WTC11 (cell line): Measurements from ENCODE around the gene MRPS11. TPM values are rescaled to one million over a fixed set of nuclear protein-coding genes. Genes with fewer than 3 reads are reported as not detected.
A peak's percentile ranks its signal among the peaks of the same experiment; 100 is the strongest.

Source experiments
- ATAC-seq: fragments of 200-7000 bp; cut with Tn5 transposase; 2 replicates; pipeline ENCODE4 v1.10.0; 2021; ENCODE audit warnings: mild to moderate bottlenecking, moderate library complexity
- CTCF ChIA-PET: fragments of 300-600 bp; sonication (Branson Sonifier 250); formaldehyde crosslinking; loops from one replicate; lab custom pipeline; 2021; ENCODE audit warnings: antibody characterized with exemption; lab: Charles Lee
- POLR2A ChIA-PET: fragments of 350-600 bp; sonication (Branson Sonifier 250); formaldehyde crosslinking; loops from one replicate; lab custom pipeline; 2021; ENCODE audit warnings: antibody characterized with exemption; lab: Charles Lee
- DNase-seq: peaks from one replicate; pipeline ENCODE4 v3.0.0; 2021; ENCODE audit warnings: low spot score
- H3K27ac Mint-ChIP-seq: 2 replicates; pipeline ENCODE4 v1.8.0; 2021; ENCODE audit warnings: mixed read lengths
- H3K27me3 Mint-ChIP-seq: 2 replicates; pipeline ENCODE4 v1.8.0; 2021; ENCODE audit warnings: low read depth, mild to moderate bottlenecking, moderate library complexity, mixed read lengths
- H3K36me3 Mint-ChIP-seq: 2 replicates; pipeline ENCODE4 v1.8.0; 2021; ENCODE audit warnings: mixed read lengths
- H3K4me1 Mint-ChIP-seq: 2 replicates; pipeline ENCODE4 v1.8.0; 2022; ENCODE audit warnings: mixed read lengths
- H3K4me3 Mint-ChIP-seq: 2 replicates; pipeline ENCODE4 v1.8.0; 2021; ENCODE audit warnings: mild to moderate bottlenecking, moderate library complexity, mixed read lengths
- H3K9me3 Mint-ChIP-seq: 2 replicates; pipeline ENCODE4 v1.8.0; 2021; ENCODE audit warnings: mixed read lengths
- CREB1 ChIP-seq: sonication (generic); formaldehyde crosslinking; IDR thresholded peaks from 2 replicates; pipeline ENCODE4 v1.8.0; 2023; ENCODE audit warnings: mild to moderate bottlenecking, missing genetic modification reagents
- EMX1 ChIP-seq: fragments of 250-450 bp; sonication (Bioruptor Pico); IDR thresholded peaks from 2 replicates; pipeline ENCODE4 v1.8.0; 2021; ENCODE audit warnings: mild to moderate bottlenecking
- FOXK1 ChIP-seq: sonication (generic); formaldehyde crosslinking; IDR thresholded peaks from 2 replicates; pipeline ENCODE4 v1.8.0; 2022; ENCODE audit warnings: mild to moderate bottlenecking, moderate library complexity, missing genetic modification reagents
- FOXP1 ChIP-seq: sonication (generic); formaldehyde crosslinking; IDR thresholded peaks from 2 replicates; pipeline ENCODE4 v1.8.0; 2022; ENCODE audit warnings: missing genetic modification reagents, mild to moderate bottlenecking, moderate library complexity, borderline replicate concordance
- GABPB1 ChIP-seq: sonication (generic); formaldehyde crosslinking; IDR thresholded peaks from 2 replicates; pipeline ENCODE4 v1.8.1; 2023; ENCODE audit warnings: mild to moderate bottlenecking, missing genetic modification reagents
- GTF2I ChIP-seq: fragments of 250-450 bp; sonication (Bioruptor Pico); conservative IDR thresholded peaks from 2 replicates; pipeline ENCODE4 v1.4.0; 2021; ENCODE audit warnings: mild to moderate bottlenecking
- IRF2 ChIP-seq: sonication (generic); formaldehyde crosslinking; IDR thresholded peaks from 2 replicates; pipeline ENCODE4 v1.8.0; 2022; ENCODE audit warnings: low read depth, missing genetic modification reagents, borderline replicate concordance
- JAZF1 ChIP-seq: fragments of 250-450 bp; sonication (Bioruptor Pico); IDR thresholded peaks from 2 replicates; pipeline ENCODE4 v1.9.0; 2021; ENCODE audit warnings: moderate library complexity, mild to moderate bottlenecking, inconsistent platforms
- NFE2L1 ChIP-seq: sonication (generic); formaldehyde crosslinking; IDR thresholded peaks from 2 replicates; pipeline ENCODE4 v1.8.1; 2023; ENCODE audit warnings: missing genetic modification reagents
- NR2C2 ChIP-seq: sonication (generic); formaldehyde crosslinking; IDR thresholded peaks from 2 replicates; pipeline ENCODE4 v1.8.0; 2022; ENCODE audit warnings: mild to moderate bottlenecking, missing genetic modification reagents
- OVOL2 ChIP-seq: fragments of 250-450 bp; sonication (Bioruptor Pico); IDR thresholded peaks from 2 replicates; pipeline ENCODE4 v1.9.0; 2021; ENCODE audit warnings: mild to moderate bottlenecking, borderline replicate concordance
- SOX15 ChIP-seq: fragments of 250-450 bp; sonication (Bioruptor Pico); IDR thresholded peaks from 2 replicates; pipeline ENCODE4 v1.9.0; 2021; ENCODE audit warnings: mild to moderate bottlenecking
- ZNF396 ChIP-seq: fragments of 250-450 bp; sonication (Bioruptor Pico); IDR thresholded peaks from 2 replicates; pipeline ENCODE4 v1.8.0; 2021; ENCODE audit warnings: mild to moderate bottlenecking, moderate library complexity, borderline replicate concordance
- ZNF416 ChIP-seq: fragments of 250-450 bp; sonication (Bioruptor Pico); IDR thresholded peaks from 2 replicates; pipeline ENCODE4 v1.9.0; 2021; ENCODE audit warnings: mild to moderate bottlenecking, inconsistent platforms
- ZNF423 ChIP-seq: fragments of 250-450 bp; sonication (Bioruptor Pico); IDR thresholded peaks from 2 replicates; pipeline ENCODE4 v2.1.2; 2022; ENCODE audit warnings: mild to moderate bottlenecking, moderate library complexity
- ZNF671 ChIP-seq: fragments of 250-450 bp; sonication (Bioruptor Pico); IDR thresholded peaks from 2 replicates; pipeline ENCODE4 v1.8.0; 2021; ENCODE audit warnings: mild to moderate bottlenecking
- total RNA-seq: library from RNA; stranded (reverse); gene quantifications from 3 replicates; pipeline ENCODE4 v1.2.3, GENCODE V29; 2021
- TF ChIP-seq, protein P1 (sequence below): sonication (generic); formaldehyde crosslinking; IDR thresholded peaks from 2 replicates; pipeline ENCODE4 v1.8.1; 2022; ENCODE audit warnings: low read depth, mild to moderate bottlenecking, moderate library complexity, missing genetic modification reagents, borderline replicate concordance
- TF ChIP-seq, protein P2 (sequence below): sonication (generic); formaldehyde crosslinking; IDR thresholded peaks from 2 replicates; pipeline ENCODE4 v1.8.0; 2022; ENCODE audit warnings: mild to moderate bottlenecking, missing genetic modification reagents
- TF ChIP-seq, protein P3 (sequence below): fragments of 250-450 bp; sonication (Bioruptor Pico); IDR thresholded peaks from 2 replicates; pipeline ENCODE4 v1.9.0; 2021; ENCODE audit warnings: moderate library complexity, mild to moderate bottlenecking, inconsistent platforms, borderline replicate concordance
- TF ChIP-seq, protein P4 (sequence below): fragments of 250-450 bp; sonication (Bioruptor Pico); conservative IDR thresholded peaks from 2 replicates; pipeline ENCODE4 v1.9.0; 2021; ENCODE audit warnings: mild to moderate bottlenecking

Gene MRPS11
- total RNA-seq, 1 experiment from 2014 or later, result 49.1 TPM

DNA sequence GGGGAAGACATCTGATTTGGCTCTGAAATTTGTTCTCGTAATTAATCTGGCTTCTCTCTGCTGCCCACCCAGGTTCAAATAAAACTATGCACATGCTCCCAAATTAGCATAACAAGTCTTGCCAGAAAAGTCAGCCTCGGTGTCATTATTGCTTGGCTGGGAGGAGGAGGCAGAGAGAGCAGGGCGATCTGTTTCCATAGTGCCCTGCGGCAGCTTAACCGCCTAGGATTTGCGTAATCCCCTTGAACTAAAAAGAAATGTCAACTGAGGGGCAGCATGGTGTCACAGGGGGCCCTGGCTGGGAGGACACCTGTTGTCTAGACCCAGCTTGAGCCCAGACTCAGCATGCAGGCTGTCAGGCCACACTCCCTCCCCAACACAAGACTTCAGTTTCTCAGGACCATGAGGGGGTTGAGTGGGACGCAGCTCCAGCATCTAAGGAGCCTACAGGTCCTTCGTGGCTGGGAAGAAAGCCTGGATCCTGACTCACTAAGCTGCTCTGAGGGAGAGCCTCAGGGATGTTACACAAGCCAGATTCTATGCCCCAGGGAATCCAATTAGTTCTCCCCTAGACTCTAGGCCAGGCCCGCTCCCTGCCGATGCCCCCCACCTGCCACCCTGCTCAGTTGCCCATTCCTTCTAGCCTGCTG, 17.3 kb downstream of the MRPS11 start:
- ATAC-seq, result peak; percentile 49
- TF ChIP-seq ZNF423 (CRISPR knock-in tag), result peak; percentile 78
- 0 out of 2 replicates have a peak, but pooled peaks have one; percentile 38 for TF ChIP-seq FOXP1 (CRISPR knock-in tag)
- no peak for TF ChIP-seq OVOL2 (CRISPR knock-in tag)
- Mint-ChIP-seq H3K36me3 (no peaks in the 10 kb centered on the region), H3K27ac (no peak overlapping the region), H3K4me1 (peaks cover 55% of the 10 kb centered on the region), H3K4me3 (no peak overlapping the region), H3K27me3 (peaks cover 8% of the 10 kb centered on the region; the same call in 1 of the 2 replicates), H3K9me3 (no peaks in the 10 kb centered on the region)
- CTCF ChIA-PET, result interaction anchor here (0.8 to 2.3 kb wide), 5 partner anchors 18 to 170 kb away, joined by 3 to 9 read pairs (median 3); partner anchors contain the start of genes MRPL46 and MRPS11
- DNase-seq, result no peak
- POLR2A ChIA-PET, result no interaction called here

DNA sequence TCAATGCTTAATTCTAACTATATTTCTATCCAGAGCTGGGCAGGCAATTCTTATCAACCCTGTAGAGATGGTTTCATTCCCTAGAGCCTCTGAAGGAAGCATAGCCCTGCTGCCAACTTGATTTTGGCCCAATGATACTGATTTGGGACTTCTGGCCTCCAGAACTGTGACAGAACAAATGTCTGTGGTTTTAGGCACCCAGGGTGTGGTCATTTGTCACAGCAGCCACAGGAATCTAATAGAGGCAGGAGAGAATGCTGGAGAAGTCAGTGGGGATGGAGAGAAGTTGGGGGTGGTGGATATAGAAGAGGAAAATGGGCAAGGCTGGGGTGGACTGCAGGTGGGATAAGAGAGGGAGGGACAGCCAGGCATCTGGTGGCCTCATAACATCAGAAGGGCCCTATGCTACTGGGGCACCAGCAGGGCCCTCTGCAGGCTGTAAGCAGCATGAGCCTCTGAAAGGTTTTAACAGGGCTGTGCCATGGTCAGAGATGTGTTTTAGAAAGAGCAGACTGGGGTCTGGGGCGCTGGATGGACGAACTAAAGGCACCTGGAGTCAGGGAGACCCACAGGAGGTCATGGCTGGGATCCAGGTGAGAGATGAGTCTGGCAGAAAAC, 19.8 kb downstream of the MRPS11 start:
- POLR2A ChIA-PET, result no interaction called here
- DNase-seq (no peak), ATAC-seq (peak; percentile 47)
- Mint-ChIP-seq H3K4me1 (peaks cover 58% of the 10 kb centered on the region), H3K27ac (no peak overlapping the region), H3K4me3 (no peak overlapping the region), H3K36me3 (no peaks in the 10 kb centered on the region), H3K27me3 (peaks cover 8% of the 10 kb centered on the region; the same call in 1 of the 2 replicates), H3K9me3 (no peaks in the 10 kb centered on the region)
- CTCF ChIA-PET, result no interaction called here
- no peak for TF ChIP-seq NFE2L1 (CRISPR knock-in tag)
- no peak for TF ChIP-seq FOXK1
- TF ChIP-seq GABPB1 (CRISPR knock-in tag), result no peak
- TF ChIP-seq IRF2 (CRISPR knock-in tag), result no peak
- no peak for TF ChIP-seq ZNF416 (CRISPR knock-in tag)
- no peak for TF ChIP-seq FOXP1 (CRISPR knock-in tag)
- TF ChIP-seq JAZF1 (CRISPR knock-in tag), result no peak
- no peak for TF ChIP-seq ZNF396 (CRISPR knock-in tag)
- no peak for TF ChIP-seq CREB1
- TF ChIP-seq, protein P1, sequence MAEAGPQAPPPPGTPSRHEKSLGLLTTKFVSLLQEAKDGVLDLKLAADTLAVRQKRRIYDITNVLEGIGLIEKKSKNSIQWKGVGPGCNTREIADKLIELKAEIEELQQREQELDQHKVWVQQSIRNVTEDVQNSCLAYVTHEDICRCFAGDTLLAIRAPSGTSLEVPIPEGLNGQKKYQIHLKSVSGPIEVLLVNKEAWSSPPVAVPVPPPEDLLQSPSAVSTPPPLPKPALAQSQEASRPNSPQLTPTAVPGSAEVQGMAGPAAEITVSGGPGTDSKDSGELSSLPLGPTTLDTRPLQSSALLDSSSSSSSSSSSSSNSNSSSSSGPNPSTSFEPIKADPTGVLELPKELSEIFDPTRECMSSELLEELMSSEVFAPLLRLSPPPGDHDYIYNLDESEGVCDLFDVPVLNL (CRISPR knock-in tag), result no peak
- TF ChIP-seq EMX1 (CRISPR knock-in tag), result no peak
- no peak for TF ChIP-seq ZNF671 (CRISPR knock-in tag)
- TF ChIP-seq, protein P2, sequence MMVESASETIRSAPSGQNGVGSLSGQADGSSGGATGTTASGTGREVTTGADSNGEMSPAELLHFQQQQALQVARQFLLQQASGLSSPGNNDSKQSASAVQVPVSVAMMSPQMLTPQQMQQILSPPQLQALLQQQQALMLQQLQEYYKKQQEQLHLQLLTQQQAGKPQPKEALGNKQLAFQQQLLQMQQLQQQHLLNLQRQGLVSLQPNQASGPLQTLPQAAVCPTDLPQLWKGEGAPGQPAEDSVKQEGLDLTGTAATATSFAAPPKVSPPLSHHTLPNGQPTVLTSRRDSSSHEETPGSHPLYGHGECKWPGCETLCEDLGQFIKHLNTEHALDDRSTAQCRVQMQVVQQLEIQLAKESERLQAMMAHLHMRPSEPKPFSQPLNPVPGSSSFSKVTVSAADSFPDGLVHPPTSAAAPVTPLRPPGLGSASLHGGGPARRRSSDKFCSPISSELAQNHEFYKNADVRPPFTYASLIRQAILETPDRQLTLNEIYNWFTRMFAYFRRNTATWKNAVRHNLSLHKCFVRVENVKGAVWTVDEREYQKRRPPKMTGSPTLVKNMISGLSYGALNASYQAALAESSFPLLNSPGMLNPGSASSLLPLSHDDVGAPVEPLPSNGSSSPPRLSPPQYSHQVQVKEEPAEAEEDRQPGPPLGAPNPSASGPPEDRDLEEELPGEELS (CRISPR knock-in tag), result no peak
- TF ChIP-seq, protein P3, sequence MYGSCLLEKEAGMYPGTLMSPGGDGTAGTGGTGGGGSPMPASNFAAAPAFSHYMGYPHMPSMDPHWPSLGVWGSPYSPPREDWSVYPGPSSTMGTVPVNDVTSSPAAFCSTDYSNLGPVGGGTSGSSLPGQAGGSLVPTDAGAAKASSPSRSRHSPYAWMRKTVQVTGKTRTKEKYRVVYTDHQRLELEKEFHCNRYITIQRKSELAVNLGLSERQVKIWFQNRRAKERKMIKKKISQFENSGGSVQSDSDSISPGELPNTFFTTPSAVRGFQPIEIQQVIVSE, result no peak
- TF ChIP-seq GTF2I (CRISPR knock-in tag), result no peak
- no peak for TF ChIP-seq SOX15
- TF ChIP-seq, protein P4, sequence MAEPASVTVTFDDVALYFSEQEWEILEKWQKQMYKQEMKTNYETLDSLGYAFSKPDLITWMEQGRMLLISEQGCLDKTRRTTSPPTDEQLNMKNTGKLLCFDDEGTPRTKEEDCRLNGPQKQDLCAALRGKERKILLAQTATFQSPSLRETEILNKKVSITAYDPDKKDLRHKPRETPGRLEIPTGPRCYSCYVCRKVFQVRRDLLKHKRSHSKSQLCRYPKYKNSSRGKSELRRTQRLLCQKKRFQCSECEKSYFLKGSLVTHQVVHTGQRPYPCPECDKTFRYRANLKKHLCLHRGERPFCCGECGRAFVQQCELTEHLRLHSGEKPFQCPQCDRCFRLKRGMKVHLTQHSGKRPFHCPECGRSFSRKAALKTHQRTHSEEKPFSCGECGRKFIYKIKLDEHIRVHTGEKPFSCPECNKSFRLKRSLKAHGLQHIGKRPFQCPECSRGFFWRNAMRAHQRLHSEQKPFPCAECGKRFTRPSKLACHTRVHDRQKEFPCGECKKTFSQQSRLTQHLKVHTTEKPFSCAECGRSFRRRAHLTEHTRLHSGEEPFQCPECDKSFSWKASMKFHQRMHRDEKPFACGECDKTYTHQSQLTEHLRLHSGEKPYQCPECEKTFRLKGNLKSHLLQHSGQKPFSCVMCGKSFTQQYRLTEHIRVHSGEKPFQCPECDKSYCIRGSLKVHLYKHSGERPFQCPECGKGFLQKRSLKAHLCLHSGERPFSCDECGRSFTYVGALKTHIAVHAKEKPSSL, result no peak
- no peak for TF ChIP-seq NR2C2
